HG03342 (cell line): ENCODE measurements around the gene OAF.
"Not testable (repeated sequence)": the region's sequence is repeated elsewhere in the genome, so short reads cannot be mapped to it uniquely, and the experiment has no call there.

ENCODE experiments used
- ATAC-seq: cut with Tn5 transposase; IDR thresholded peaks from one replicate; pipeline ENCODE4 v1.9.1; 2021; ENCODE audit warnings: mild to moderate bottlenecking, moderate library complexity; ENCODE audit not compliant: unreplicated experiment

OAF gene

GRCh38 chr11:120261931-120262330 is 51.1 kb downstream of the OAF start:
- ATAC-seq, result no peak

GRCh38 chr11:120267319-120267718 is 56.5 kb downstream of the OAF start:
- ATAC-seq, result no peak

DNA sequence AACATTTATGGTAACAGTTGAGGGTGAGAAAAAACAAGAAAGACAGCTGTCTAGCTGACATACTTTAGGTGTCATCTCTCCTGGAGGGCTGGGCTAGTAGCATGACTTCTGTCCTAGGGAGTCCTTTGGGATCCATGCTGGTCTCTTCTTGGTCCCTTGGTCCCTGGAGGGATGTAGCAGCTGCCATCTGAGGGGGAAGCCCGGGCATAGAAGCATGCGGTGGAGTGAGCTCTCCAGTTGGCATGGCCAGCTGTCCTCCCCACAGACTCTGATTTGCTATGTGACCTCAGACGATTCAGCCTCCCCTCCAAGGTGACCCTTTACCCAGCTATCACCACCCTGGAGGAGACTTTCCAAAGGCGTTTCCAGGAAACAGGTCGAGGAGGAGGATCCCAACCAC is 57.9 kb downstream of the OAF start:
- no peak for ATAC-seq

DNA sequence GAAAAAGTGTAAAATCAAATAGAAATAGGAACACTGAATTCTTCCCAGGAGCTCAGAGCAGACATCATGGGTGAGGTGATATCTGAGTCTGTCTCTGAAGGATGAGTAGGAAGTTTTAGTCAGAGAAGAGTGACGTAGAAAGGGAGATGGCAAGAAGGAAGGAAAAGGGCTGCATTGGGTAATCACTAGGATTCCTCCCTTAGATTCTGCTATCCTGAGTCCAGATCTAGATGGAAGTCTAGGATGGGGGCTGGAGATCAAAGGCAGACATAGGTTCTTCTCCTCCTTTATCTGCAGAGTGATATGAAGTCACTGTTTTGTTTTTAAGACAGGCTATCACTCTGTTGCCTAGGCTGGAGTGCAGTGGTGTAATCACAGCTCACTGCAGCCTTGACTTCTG is 59.6 kb downstream of the OAF start:
- no peak for ATAC-seq

GRCh38 chr11:120271672-120272071 is 60.8 kb downstream of the OAF start:
- no peak for ATAC-seq

DNA sequence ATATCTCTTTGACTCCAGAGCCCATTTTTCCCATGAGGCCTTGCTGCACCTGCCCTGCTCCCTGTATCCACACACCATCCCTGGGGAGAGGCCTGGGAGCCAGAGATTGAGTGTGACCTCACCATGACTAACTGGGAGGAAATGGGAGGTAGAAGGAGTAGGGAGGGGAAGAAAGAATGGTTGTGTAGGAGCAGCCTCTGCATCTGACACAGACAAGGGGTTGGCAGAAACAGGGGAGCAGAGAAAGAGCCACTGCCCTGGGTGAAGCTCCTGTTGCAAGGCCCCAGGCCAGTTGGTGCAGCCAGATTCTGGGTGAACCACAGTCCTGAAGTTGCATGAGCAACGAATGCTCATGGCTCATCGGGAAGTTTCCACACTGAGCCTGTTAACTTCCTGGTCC is 61.5 kb downstream of the OAF start:
- no peak for ATAC-seq

GRCh38 chr11:120273432-120273831 is 62.6 kb downstream of the OAF start:
- no peak for ATAC-seq

DNA sequence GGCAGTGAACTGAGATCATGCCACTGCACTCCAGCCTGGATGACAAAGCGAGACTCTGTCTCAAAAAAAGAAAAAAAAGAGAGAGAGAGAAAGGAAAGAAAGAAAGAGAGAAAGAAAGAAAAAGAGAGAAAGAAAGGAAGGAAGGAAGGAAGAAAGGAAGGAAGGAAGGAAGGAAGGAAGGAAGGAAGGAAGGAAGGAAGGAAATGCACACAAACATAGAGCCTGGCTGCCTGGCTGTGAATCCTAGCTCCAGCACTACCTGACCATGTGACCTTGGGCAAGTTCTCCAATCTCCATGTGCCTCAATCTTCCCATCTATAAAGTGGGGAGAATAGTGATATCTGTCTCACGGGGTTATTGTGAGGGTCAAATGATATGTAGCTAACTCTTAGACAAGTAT is 63.1 kb downstream of the OAF start:
- not testable (repeated sequence) for ATAC-seq

GRCh38 chr11:120279502-120279901 is 68.7 kb downstream of the OAF start:
- no peak for ATAC-seq
